ENCODE measurements around the gene DDC.
"Not testable (repeated sequence)": the region's sequence is repeated elsewhere in the genome, so short reads cannot be mapped to it uniquely, and the experiment has no call there.

DDC gene

DNA sequence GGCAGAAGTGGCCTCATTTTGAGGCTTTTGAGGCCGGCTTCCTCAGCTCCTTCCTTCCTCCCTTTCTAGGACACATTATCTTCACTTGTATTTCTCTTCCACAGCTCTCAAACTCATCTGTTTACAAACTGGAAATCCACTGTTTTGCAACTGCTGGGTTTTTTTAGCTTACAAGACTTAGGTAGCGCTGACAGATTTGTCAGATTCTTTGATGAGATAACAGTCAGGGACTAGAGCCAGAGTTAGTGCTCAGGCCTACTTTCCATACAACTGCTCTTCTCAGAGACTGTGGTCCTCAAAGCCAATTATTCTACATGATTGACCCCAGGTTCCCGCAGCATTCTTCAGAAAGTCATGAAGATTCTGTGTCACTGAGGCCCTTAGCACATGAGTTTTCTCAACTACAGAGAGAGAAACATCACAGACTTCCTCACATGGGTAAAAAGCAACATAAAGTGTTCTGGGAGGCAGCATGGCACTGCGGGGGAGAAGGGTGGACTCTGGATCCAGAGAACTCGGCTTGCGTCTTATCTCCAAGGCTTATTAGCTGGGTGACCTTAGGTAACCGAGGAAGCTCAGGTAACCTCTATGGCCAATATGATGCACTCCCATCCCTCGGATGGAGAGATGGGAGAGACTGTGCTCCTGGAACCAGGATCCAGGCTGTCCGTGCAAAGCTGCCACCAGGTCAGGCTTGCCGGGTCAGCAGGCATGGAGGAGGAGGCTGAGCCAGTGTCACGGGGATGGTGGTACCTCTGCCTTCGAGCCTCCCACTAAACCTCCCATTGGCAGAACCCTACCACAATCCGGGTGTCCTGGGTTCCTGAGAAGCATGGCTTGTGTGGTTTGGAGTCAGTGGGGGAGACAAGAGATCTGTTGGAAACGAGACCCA, 10.5 kb downstream of the DDC start:
- DNase-seq: no peak

DNA sequence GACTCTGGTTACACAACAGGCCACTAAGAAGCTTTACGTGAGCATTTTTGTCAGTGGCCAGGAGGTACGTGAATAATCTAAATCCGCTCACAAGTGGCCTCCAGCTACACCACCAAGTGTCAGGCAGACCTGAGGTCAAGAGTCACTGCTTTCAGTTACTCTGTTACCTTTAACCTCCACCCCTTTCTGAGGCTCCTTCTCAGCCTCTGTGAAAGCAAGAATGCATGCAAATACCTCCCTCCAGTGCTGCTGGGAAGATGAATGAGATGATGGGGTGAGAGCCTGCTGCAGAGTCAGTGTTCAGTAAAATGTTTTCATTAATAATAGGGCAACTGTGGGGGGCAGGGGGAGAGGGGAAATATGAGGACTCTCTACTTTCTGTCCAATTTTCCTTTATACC, 11.2 kb downstream of the DDC start:
- DNase-seq: no peak

DNA sequence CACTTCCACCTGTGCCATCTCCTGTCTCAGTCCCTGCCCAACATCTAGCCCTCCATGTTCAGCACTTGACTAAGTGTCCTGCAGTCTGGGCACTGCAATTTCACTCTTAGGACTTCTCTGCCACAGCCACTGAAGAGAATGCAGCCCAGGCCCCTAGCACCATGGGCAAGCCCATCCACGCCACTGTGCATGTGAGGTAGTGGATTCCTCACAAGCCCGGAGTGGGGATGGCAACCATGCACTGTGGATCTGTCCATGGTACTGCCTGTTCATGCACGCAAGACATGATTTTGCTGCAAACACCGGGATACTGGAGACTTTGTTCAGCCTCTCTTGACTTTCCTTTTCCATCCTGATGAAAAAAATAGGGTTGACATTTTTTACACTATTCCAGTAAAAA, 12.3 kb downstream of the DDC start:
- no peak for DNase-seq

DNA sequence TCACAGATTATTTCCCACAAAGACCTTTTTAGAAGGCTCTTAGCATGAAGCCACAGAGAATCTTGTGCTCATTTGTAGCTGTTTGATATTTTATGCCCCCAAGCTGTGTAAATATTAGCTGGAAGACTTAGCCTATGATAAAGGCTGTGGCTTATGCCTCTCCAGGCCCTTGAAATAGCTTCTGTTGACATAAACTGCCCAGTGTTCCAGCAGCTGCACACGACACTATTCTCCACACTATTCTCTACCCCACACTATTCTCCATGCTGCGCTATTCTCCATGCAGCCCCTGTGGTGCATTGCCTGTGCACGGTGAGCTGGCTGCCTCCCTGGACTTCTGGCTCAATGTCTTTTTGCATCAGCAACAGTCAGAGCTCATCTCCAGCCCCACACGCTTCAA, 13.1 kb downstream of the DDC start:
- peak; percentile 93 for DNase-seq

DNA sequence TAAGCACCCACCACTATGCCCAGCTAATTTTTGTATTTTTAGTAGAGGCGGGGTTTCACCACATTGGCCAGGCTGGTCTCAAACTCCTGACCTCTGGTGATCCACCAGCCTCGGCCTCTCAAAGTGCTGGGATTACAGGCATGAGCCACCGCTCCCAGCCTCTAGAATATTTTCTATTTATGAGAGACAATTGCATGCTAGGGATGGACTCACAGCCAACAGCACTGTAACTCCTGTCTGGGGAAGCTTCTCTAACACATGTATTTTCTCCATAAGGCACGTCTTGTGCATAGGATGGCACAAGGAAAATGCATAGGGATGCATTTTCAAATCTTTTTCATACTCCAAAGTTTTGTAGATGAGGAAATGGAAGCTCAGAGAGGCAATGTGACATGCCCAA, 19.6 kb downstream of the DDC start:
- not testable (repeated sequence) for DNase-seq

DNA sequence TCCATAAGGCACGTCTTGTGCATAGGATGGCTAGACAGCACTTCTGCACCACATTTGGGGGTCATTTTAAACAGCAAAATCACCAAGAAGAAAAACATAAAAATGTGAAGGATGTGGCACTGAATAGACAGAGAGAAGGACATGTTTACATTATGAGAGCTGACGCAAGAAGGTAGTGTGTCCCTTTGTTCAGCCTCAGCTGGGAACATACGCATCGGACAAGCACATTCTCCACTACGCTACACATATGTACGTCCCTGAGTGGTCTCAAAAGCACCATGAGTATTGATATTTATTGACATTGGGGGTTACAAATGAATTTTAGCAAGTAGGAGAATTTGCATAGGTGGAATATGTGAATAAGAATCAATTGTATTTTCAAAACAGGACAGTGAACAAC, 20.2 kb downstream of the DDC start:
- no peak for DNase-seq

DNA sequence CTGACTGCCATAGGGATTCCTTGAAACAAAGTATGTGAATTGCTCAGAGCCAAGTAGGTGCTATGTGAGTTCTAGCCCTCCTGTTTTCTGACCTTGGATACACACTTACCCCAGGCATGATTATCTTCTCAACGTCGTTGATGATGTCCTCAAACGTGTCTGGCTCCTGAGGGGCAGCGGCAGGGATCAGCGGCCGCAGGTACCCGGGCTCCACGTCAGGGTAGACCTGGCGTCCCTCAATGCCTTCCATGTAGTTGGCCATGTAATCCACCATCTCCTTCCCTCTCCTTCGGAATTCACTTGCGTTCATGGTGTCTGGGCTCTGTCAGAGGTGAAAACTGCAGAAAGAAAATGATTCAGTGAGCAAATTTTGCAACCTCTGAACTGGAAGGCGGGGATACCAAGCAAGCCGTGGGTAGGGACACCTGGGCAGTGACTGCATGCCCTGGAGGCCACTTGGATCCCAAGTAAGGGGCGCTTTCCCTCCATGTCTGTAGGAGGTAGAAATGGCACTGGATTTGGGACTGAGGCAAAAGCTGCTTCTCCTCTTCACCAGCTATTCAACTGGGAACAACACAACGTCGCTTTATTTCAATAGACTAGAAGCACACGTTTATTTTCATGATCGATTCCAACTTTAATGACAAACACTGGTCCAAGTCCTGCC, 21.3 kb downstream of the DDC start:
- no peak for DNase-seq

DNA sequence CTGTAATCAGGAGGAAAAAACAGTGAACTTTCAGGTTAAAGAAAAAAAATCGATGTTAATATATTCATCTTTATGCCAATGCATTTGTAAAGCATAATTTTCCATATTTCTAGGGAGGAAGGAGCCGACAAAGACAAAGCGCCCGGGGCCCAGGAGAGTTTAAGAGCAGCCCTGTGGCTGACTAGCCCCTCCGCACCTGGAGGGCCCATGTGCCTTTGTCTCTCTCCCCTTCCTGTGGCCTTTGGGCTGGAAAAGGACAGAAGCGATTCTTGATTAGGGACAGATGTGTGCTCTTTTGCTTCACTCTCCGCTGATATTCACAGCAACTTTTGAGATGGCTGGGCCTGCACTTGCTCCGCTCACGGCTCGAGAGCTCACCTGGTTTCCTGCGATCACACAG, 23.1 kb downstream of the DDC start:
- DNase-seq: no peak

DNA sequence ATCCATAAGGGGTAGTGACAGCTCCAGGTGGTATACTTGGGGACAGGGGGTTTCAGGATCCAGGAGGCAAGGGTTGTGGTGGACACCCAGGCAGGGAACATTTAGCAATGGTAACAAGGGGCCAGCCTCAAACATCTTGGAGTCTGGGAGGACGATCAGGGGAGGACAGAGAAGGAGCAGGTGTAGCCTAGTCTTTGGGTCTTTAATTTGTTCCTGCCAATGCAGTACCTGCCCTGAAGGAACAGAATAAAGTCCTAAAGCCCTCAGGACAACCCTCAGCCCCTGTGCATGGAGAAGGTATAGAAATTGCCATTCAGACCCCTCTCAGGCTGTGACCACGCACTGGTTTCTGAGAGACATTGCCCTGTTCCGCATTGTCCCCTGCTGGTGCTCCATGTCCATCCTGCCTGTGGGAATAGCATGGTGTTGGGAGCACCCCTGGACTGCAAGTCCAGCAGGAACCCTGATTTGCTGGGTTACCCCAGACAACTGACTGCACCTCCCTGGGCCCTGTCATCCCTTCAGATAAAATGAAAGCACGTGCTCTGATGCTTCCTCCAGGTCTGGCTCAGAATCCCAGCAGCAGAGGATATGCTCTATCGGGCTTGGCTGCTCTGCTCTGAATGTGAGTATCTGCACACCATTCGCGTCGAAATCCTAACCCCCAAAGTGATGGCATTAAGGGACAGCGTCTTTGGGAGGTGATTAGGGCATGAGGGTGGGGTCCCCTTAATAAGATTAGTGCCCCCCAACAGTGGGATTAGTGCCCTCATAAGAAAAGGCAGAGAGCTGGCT, 24.2 kb downstream of the DDC start:
- DNase-seq: no peak

DNA sequence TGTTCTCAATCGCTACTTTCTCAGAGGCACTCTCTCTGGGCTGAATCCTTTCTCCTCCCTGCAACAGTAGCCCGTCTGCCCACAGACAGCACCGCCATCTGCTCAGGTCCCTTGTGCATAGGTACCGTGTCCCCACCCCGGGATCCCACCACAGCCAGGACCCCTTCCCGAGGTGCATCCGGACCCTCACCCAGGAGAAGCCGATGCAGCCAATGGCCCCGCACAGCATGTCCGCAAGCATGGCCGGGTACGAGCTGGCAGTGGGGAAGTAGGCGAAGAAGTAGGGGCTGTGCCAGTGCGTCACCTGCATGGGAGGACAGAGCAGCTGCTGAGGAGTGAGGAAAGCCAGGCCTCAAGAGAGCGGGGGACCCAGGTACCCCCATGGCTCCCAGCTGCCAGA, 25.5 kb downstream of the DDC start:
- no peak for DNase-seq

DNA sequence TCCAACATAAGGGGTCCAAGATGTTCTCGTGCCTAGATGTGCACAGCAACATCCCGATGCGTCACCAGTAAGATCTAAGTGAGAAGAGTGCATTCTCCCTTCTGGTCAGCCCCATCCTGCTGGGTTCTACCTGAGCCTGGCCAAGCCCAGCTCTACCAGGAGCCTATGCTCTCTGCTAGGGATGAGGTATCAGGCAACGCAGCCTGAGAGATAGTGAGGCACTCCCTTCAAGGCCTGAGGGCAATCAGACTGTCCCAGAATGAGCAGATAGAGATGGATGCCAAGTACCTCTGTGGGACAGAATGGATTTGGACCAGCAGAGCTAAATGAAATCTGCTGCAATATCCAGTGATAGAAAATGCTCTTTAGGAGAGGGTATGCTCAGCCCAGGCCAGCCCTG, 26.7 kb downstream of the DDC start:
- DNase-seq: no peak

DNA sequence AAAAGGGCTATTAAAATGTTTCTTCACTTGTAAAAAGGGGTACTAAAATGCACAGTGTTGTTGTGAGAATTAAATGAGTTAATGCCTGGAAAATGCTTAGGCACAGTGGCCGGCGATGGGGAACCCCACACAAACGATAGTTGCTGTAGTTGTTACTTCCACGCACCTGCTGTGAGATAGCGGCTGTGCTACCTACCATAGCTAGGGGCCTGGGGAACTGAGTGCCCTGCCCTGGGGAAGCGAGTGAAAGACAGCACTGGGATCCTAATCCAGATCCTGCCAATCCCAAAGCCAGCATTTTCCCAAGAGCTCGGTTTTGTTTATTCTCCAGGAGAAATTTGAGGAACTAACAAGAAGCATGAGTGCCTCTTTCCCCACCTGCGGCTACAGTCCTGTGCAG, 27.8 kb downstream of the DDC start:
- no peak for DNase-seq

DNA sequence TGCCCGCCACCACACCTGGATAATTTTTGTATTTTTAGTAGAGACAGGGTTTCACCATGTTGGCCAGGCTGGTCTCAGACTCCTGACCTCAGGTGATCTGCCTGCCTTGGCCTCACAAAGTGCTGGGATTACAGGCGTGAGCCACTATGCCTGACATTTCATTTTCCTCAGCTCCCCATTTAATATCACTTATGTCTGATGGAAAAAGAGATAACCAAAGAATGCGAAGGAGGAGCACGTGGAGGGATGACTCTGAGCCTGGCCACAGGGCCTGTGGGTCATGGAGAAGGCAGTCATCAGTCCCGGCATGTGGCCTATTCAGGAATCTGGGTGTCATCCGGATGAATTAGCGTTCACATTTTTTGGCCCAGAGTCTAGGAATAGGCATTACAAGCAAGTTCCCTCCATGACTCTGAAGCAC, 29.9 kb downstream of the DDC start:
- not testable (repeated sequence) for DNase-seq

DNA sequence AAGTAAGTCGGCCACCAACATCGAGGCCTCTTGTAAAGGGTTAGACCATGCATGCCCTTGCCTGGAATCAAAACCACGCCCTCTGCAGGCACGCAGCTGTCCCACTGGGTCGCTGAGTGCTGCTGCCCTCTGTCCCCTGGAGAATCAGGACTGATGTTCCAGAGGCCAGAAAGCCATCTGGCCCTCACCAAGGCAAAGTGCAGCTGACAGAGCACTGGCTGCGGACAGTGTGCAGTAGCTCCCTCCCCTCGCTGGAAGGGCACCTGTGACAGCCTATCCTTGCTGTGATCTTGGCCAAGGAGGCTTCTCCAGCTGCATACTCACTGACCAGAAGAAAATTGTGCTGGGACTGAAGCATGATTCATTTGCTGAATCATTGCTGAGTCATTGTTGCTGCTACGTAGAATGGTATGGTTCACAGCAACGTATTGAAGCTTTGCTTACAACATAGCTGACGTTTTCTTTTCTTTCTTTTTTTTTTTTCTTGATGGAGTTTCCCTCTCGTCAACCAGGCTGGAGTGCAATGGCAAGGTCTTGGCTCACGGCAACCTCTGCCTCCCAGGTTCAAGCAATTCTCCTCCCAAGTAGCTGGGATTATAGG, 30.4 kb downstream of the DDC start:
- no peak for DNase-seq

DNA sequence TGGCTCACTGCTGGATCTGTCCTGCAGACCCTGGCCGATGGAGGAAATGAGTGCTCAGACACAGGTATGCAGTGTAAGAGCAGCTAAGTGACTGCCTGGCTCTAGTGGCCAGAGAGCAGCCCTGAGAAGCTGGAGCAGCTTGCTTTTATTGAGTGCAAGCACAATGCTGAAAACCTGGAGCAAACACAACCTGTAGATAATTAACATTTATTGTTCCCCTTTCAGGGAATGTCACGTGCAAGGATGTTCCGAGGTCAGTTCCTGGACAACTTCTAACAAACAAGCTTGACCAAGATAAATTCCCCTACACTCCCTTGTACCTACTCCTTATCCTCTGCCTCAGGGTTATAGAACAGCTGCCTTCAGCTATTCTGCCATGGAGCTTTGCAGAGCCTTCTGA, 31.3 kb downstream of the DDC start:
- DNase-seq: no peak

DNA sequence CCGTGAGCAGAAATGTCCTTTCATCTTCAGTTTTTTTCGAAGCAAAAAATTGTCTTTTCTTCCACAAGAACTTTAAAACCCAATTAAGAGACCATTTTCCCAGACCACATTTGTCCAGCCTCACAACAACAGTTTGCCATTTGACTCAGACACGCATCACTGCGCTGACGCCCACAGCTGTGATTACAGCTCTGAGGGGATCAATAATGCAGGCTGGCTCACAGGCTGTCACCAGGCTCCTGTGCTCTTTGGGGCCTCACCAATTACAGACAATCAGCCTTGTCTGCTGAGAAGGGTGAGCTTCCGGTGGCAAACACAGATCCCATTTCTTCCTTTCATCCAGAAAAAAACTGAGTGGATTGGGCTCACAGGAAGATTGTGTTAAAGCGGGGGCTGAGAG, 33.3 kb downstream of the DDC start:
- DNase-seq: peak; percentile 94

DNA sequence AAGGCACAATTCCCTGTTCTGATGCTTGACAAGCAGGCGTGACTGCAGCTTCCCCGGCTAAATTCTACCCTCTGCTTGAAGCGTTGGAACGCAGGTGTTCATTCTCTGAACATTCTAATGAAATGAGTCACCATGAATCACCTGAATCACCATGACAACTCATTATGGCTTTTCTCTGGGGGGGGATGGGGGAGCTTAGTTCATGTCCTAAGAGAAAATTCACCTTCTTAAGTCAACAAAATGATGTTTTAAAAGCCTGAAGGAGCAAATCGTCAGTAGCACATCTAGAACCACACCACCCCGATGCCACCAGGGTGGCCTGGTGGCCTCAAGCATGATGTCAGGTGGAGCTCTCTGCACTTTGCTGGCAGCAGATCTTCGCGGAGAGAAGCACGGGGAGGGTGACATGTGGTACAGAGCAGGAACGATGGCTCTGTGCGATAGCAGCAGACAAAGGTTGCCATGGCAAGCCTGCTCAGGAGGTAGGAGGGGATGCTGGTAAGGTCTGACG, 33.7 kb downstream of the DDC start:
- peak; percentile 90 for DNase-seq

DNA sequence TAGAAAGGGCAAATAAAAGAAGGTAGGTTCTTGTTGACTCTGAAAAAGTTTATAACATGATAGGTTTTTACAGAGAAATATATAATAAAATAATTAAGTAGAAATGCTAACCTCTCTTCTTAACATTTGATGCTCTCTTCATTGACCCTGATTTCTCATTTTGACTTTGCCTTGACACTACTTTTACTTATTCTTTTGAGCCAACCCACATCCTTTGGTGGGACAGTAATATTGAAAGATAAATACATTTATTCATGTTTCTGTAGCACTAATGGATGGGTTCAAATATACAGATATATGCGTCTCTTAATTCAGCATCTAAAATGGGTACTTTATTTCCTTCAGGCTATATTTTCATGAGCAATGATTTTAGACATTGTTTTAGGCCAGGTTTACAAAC, 34.4 kb downstream of the DDC start:
- no peak for DNase-seq

DNA sequence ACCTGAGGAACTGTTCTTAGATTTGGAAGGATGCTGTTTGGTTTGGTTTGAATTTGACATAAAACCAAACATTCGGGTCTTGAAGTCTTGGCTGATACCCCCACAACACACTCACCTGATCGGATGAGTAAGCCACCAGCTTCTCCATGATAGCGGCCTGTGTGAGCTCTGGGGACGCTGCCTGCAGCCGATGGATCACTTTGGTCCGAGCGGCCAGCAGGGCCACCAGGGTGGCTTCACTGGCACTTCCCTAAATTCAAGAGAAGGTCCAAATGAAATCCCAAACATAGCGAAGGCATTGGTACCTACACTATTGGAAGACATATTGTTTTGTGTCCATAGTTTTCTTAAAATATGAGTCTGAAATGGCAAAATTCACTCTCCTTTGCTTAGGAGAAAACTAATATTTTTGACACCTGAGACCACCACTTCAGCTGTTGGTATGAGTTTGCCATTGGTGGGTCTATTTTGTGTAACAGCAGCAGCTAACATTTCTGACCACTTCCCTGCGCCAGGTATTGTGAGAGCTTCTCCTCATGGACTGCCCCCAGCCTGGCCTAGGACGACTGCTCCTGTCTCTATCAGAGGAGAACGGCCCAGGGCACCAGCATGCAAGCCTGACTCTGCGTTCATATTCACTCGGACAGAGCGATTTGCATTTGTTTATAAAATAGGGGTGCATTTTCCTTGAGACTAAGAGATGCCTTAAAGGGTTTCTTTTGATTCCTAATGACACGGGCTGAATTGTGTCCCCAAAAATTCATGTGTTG, 35.9 kb downstream of the DDC start:
- no peak for DNase-seq

DNA sequence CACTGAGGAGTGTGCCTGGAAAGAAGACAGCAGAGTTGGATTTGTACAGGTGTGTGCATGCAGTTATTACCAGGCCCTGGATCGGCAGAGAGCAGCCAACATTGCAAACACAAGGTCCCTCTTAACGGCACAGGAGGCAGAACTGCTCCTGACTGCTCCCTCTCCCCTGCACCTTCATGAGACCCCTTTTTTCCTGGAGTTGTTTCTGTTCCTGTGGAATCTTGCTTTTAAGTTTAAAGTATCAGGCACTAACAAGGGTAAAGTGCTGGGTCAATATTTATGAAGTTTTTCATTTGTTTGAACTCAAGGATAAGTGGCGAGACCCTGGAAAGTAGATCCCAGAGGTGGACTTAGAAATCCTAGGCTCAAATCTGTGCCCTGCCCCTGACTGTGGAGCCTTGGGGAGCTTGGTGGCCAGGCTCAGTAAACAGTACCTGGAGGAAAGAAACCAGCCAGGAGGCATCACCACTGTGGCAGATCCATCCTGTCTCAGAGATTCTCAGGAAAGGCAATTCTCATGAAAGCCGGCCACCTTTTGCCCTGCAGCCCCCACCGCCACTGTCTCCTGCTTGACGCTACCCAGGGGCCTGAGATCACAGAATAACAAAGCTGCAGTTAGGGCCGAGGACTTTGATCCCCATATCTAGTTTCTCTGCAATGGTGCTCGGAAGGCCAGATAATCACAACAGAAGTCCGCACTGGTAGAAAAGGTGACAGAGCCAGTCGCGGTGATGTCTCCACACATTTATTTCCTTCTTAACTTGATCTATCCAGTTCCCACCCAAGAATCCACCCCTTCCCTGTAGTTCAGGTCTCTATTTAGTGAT, 36.7 kb downstream of the DDC start:
- DNase-seq: no peak

DNA sequence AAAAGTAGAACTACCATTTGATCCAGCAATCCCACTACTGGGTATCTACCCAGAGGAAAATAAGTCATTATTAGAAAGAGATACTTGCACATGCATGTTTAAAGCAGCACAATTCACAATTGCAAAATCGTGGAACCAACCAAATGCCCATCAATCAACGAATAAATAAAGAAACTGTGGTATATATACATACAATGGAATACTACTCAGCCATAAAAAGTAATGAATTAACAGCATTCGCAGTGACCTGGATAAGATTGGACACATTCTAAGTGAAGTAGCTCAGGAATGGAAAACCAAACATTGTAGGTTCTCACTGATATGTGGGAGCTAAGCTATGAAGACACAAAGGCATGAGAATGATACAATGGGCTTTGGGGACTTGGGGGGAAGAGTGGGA, 45.9 kb downstream of the DDC start:
- DNase-seq: not testable (repeated sequence)

All from COR-L47 (cell line).